Smooth muscle cell (in vitro differentiated cells): Measurements from ENCODE around the gene CTSW. TPM values are rescaled to one million over a fixed set of nuclear protein-coding genes. Genes with fewer than 3 reads are reported as not detected.

ENCODE experiments used
- DNase-seq: peaks from one replicate; lab custom pipeline; 2025; ENCODE audit not compliant: unreplicated experiment; lab: John Stamatoyannopoulos, UW
- H2AFZ ChIP-seq: fragments of 200-600 bp; sonication (generic); 2 replicates; pipeline ENCODE4 v1.6.0; 2016; ENCODE audit warnings: antibody characterized with exemption, low read depth, mild to moderate bottlenecking
- H3F3A ChIP-seq: fragments of 200-600 bp; sonication (generic); 2 replicates; pipeline ENCODE4 v1.6.0; 2017; ENCODE audit warnings: antibody characterized with exemption, low read depth
- H3K27ac ChIP-seq: fragments of 200-600 bp; sonication (generic); 2 replicates; pipeline ENCODE4 v1.5.1; 2016; ENCODE audit warnings: low read depth, mild to moderate bottlenecking
- H3K27me3 ChIP-seq: fragments of 200-600 bp; sonication (generic); 2 replicates; pipeline ENCODE4 v1.6.1; 2016; ENCODE audit warnings: low read depth, mild to moderate bottlenecking
- H3K36me3 ChIP-seq: fragments of 200-600 bp; sonication (generic); 2 replicates; pipeline ENCODE4 v1.5.1; 2016; ENCODE audit warnings: low read depth
- H3K4me1 ChIP-seq: fragments of 200-600 bp; sonication (generic); 2 replicates; pipeline ENCODE4 v1.5.1; 2016; ENCODE audit warnings: low read depth
- H3K4me2 ChIP-seq: fragments of 200-600 bp; sonication (generic); 2 replicates; pipeline ENCODE4 v1.6.0; 2016; ENCODE audit warnings: mild to moderate bottlenecking
- H3K4me3 ChIP-seq: fragments of 200-600 bp; sonication (generic); 2 replicates; pipeline ENCODE4 v1.5.1; 2016; ENCODE audit warnings: mild to moderate bottlenecking
- H3K79me2 ChIP-seq: fragments of 200-600 bp; sonication (generic); 2 replicates; pipeline ENCODE4 v1.6.0; 2016; ENCODE audit warnings: low read depth, mild to moderate bottlenecking
- H3K9ac ChIP-seq: fragments of 200-600 bp; sonication (generic); 2 replicates; pipeline ENCODE4 v1.6.0; 2016; ENCODE audit warnings: low read depth
- H3K9me3 ChIP-seq: fragments of 200-600 bp; sonication (generic); replicated peaks from 2 replicates; pipeline ENCODE4 v1.5.1; 2016; ENCODE audit warnings: low read depth
- H4K20me1 ChIP-seq: fragments of 200-600 bp; sonication (generic); 2 replicates; pipeline ENCODE4 v1.6.0; 2016; ENCODE audit warnings: low read depth
- CTCF ChIP-seq: fragments of 200-600 bp; sonication (generic); IDR thresholded peaks from 2 replicates; pipeline ENCODE4 v1.5.1; 2017; ENCODE audit warnings: borderline replicate concordance, mild to moderate bottlenecking, antibody characterized with exemption; ENCODE audit not compliant: insufficient read depth, poor library complexity, severe bottlenecking
- WGBS: methylation state at CpG from one replicate; pipeline ENCODE4 v1.1.7; 2016; ENCODE audit warnings: low lambda C conversion rate; 5-methylcytosine and 5-hydroxymethylcytosine counted together
- polyA plus RNA-seq: library from polyadenylated mRNA; unstranded; fragments of >200 nt; fragmentation: Nextera tagmentation; extraction: Ambion mirVana; gene quantifications from 2 replicates; pipeline ENCODE4 v1.2.1, GENCODE V29; 2016
- total RNA-seq: library from RNA; depleted of rRNA; stranded (reverse); fragments of >200 nt; gene quantifications from 2 replicates; pipeline ENCODE4 v1.2.3, GENCODE V29; 2014

Gene CTSW
- total and polyA plus RNA-seq, 2 experiments from 2014 or later = not detected

GRCh38 chr11:65919573-65920371 is 40.1 kb downstream of the CTSW start:
- no peak for DNase-seq
- WGBS = 10% methylated on average over 30 of the region's 60 CpGs
- H3K36me3 ChIP-seq = no peaks in the 10 kb centered on the region
- H3K79me2 ChIP-seq = peaks cover 34% of the 10 kb centered on the region
- peak overlapping the region; percentile 62 for H3K27ac ChIP-seq
- H3K4me2 ChIP-seq = peak overlapping the region; percentile 85
- no peaks in the 10 kb centered on the region for H3K27me3 ChIP-seq
- peaks cover 6% of the 10 kb centered on the region for H4K20me1 ChIP-seq
- TF ChIP-seq CTCF = no peak
- H2AFZ ChIP-seq = peak overlapping the region; percentile 56
- peaks cover 19% of the 10 kb centered on the region for H3K4me1 ChIP-seq
- peak overlapping the region; percentile 80 for H3K9ac ChIP-seq
- H3K4me3 ChIP-seq = peak overlapping the region; percentile 93
- H3K9me3 ChIP-seq = no peaks in the 10 kb centered on the region
- peaks cover 26% of the 10 kb centered on the region for H3F3A ChIP-seq

- peaks cover 19% of the 10 kb centered on the region for H3K4me1 ChIP-seq
- peaks cover 26% of the 10 kb centered on the region for H3F3A ChIP-seq
- H2AFZ ChIP-seq = no peak overlapping the region
- peaks cover 34% of the 10 kb centered on the region for H3K79me2 ChIP-seq
- H3K27me3 ChIP-seq = no peaks in the 10 kb centered on the region
- DNase-seq = no peak
- WGBS = 81% methylated on average over 15 of the region's 15 CpGs
- H3K4me3 ChIP-seq = peak overlapping the region; percentile 93
- no peaks in the 10 kb centered on the region for H3K36me3 ChIP-seq
- H3K9ac ChIP-seq = peak overlapping the region; percentile 80
- no peaks in the 10 kb centered on the region for H3K9me3 ChIP-seq
- H3K4me2 ChIP-seq = peak overlapping the region; percentile 85
- TF ChIP-seq CTCF = no peak
- peaks cover 6% of the 10 kb centered on the region for H4K20me1 ChIP-seq
- H3K27ac ChIP-seq = no peak overlapping the region
Measured at GRCh38 chr11:65920372-65920802, 40.8 kb downstream of the CTSW start.

GRCh38 chr11:65921033-65921555 is 41.5 kb downstream of the CTSW start:
- Histone ChIP-seq H3K79me2 (peaks cover 34% of the 10 kb centered on the region), H3K4me2 (peak overlapping the region; percentile 85), H3F3A (peaks cover 24% of the 10 kb centered on the region), H3K27ac (no peak overlapping the region), H3K4me3 (no peak overlapping the region), H3K9me3 (no peaks in the 10 kb centered on the region), H4K20me1 (peaks cover 6% of the 10 kb centered on the region), H3K36me3 (no peaks in the 10 kb centered on the region), H2AFZ (no peak overlapping the region), H3K27me3 (no peaks in the 10 kb centered on the region), H3K4me1 (peaks cover 19% of the 10 kb centered on the region), H3K9ac (no peak overlapping the region)
- no peak for TF ChIP-seq CTCF
- DNase-seq = no peak
- 97% methylated on average over 11 of the region's 12 CpGs for WGBS
